Measurements from ENCODE around the gene ARL5C. TPM values are rescaled to one million over a fixed set of nuclear protein-coding genes. Genes with fewer than 3 reads are reported as not detected.
A peak's percentile ranks its signal among the peaks of the same experiment; 100 is the strongest.
"Not testable (repeated sequence)": the region's sequence is repeated elsewhere in the genome, so short reads cannot be mapped to it uniquely, and the experiment has no call there.

Gene ARL5C
- total RNA-seq, 1 donor from 2014 or later, result not detected

DNA sequence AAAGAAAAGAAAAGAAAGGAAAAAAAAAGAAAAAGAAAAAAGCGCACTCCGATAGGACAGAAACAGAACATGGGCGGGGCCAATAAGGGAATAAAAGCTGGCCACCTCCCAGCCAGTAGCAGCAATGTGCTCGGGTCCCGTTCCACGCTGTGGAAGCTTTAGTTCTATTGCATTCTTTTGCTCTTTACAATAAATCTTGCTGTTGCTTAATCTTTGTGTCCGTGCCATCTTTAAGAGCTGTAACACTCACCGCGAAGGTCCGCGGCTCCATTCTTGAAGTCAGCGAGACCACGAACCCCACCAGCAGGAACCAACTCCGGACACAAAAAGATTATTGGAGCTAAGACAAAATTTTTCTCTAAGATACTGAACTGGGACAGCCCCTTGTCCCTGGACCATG lies 3.1 kb upstream of the ARL5C start:
- DNase-seq (ENCODE audit: extremely low read depth, low read depth, low spot score), result no peak

DNA sequence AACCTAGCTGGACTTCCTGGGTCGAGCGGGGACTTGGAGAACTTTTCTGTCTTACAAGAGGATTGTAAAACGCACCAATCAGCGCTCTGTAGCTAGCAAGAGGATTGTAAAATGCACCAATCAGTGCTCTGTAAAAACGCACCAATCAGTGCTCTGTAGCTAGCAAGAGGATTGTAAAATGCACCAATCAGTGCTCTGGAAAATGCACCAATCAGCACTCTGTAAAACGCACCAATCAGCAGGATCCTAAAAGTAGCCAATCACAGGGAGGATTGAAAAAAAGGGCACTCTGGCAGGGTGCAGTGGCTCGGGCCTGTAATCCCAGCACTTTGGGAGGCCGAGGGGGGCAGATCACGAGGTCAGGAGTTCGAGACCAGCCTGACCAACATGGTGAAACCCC lies 2.5 kb upstream of the ARL5C start:
- not testable (repeated sequence) for DNase-seq (ENCODE audit: extremely low read depth, low read depth, low spot score)

DNA sequence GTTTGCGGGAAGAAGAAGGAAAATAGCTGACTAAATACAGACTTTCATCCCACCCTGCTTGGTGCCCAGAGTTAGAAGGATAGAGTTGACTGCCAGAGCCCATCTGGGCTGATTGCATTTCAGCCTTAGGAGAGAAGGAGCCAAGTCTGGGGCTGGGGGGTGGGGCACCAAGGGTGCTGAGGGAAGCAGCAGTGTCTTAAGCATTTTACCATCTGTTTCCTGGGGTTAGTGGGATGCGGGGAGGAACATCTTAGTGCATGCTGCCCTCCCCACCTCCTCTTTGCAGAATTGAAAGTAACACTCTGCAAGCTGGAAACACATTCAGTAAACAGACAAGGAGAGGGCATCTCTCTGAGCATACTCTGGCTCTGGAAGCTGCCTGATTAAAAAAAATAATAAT lies 1.5 kb upstream of the ARL5C start:
- no peak for DNase-seq (ENCODE audit: extremely low read depth, low read depth, low spot score)

DNA sequence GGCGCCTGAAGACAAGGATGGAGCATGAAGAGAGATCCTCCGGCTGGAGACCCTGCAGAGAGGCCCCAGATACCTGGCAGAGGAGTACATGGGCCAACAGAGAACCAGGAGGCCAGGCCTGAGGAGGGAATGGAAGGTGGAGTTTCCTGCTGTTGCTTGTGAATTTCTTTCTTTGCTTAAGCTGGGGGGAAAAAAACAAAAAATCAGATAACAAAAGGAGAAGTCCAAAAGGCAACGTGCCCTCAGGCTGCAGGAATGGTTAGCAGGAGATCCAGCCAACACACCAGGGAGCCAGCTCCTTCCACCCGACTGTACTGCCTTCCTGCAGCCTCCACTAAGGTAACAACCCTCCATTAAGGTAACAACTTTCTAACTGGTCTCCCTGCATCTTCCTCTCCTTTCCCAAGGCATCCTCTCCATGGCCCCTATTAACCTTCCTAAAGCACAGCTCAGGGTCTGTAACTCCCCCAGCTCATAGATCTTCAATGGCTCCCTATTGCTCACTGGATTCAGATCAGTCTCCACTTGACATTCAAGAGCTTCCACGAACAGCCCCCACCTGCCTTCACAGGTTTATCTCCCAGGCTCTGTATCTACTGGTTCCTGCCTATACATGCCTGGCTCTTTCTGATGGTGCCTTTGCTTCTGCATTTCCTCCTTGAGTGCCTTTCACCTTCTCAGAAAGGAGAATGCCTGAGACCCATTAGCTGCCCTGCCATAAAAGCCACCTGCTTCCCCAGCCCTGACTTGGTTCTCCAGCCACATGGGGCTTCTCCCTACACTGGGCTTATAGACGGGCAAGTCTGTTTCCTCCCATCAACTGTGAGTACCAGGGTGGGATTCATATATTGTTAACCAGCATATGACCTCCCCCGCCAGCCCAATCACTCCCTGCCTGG lies 725 bp upstream of the ARL5C start:
- DNase-seq (ENCODE audit: extremely low read depth, low read depth, low spot score), result no peak

DNA sequence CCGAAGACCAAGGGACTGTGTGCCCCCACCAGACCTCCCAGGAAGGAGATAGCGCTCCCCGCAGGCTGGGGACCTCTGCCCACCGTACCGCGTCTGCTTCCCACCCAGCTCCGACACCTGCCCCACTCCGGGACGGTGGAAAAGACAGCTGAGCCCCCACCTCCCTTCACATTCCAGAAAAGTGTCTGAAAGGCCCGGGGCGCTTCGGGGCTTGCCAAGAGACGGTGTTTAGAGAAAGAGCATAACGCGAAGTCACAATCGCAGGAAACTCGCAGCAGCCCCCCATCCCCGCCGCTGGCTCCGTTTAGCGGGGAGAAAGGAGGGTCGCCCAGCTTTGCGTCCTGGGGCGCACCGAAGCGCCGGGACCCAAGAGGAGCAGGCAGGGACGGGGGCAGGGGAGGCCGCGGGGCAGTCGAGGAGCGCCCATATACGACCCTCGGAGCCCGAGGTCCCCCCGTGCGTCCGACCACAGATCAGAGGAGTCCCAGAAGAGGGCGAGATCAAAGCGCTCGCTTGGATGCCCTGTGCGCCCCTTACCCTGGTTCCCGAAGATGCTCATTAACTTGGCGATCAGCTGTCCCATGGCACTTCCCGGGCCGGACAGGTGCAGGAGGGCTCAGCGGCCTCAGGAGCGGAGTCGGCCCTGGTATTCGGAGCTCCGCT lies 652 bp downstream of the ARL5C start:
- DNase-seq (ENCODE audit: extremely low read depth, low read depth, low spot score), result no peak

DNA sequence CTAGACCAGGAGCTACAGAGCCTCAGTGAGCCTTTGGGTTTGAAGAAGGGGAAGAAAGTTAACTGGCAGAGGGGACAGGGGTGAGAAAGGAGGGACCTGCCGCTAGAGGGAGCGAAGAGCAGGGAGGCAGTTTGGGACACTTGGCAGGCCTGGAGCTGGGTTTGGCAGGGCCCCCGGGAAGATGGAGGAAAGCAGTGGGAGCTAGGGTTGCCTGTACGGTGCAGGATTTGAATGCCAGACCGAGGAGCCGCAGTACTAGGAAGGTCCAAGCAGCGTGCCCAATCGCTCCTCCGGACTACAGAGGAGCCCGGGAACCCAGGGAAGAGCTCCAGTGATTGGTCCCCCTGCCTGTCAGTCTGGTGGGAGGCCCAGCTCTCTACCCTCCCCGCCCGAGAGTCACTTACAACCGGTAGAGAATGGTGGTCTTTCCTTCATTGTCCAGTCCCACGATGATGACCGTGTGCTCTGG lies 1.3 kb downstream of the ARL5C start:
- DNase-seq (ENCODE audit: extremely low read depth, low read depth, low spot score), result peak; percentile 67

DNA sequence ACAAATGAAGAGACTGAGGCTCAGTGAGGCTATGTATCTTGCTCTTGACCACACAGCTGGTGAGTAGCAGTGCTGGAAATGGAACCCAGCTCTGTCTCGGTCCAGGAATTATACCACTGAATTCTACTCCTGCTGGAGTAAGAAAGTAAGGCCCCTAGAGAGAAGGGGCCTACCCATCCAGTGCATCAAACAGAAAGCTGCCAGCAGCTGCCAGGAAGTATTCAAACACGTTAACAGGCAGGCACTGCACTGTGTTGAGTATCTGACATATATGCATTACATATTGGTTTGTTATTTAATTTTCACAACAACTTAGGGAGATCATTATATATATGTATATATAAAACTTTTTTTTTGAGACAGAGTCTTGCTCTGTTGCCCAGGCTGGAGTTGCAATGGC lies 4.0 kb downstream of the ARL5C start:
- no peak for DNase-seq (ENCODE audit: extremely low read depth, low read depth, low spot score)

DNA sequence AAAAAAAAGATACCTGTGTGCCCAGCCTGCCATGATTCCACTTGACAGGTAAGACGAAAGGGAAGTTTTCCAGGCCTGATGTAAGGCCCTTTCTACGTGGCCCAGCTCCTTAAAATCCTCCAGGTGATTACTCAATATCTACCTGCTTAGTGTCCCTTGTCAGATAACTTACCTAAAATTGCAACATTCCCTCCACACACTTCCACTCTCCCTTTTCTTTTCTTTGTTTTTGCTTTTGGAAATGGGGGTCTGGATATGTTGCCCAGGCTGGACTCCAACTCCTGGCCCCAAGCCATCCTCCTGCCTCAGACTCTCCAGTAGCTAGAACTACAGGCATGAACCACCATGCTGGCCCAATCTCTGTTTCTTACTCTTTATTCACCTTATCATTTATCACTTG lies 7.3 kb downstream of the ARL5C start:
- DNase-seq (ENCODE audit: extremely low read depth, low read depth, low spot score), result no peak

DNA sequence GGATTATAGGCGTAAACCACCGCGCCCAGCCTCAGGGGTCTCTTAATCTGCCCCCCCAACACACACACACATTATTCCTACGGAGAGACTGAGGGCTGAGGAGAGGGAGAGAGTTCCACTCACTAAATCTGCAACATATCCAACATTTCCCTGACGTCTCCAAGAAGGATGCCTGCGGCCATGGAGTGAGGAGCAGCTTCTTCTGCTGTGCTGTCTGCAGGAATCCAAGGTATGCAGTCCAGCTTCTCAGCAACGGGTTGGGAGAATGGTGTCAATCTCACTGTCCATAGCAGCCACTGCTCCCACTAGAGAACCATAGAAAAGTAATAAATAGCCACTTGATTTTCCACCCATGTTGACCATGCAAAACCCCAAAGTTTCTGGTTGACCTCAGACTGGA lies 9.5 kb downstream of the ARL5C start:
- no peak for DNase-seq (ENCODE audit: extremely low read depth, low read depth, low spot score)

DNA sequence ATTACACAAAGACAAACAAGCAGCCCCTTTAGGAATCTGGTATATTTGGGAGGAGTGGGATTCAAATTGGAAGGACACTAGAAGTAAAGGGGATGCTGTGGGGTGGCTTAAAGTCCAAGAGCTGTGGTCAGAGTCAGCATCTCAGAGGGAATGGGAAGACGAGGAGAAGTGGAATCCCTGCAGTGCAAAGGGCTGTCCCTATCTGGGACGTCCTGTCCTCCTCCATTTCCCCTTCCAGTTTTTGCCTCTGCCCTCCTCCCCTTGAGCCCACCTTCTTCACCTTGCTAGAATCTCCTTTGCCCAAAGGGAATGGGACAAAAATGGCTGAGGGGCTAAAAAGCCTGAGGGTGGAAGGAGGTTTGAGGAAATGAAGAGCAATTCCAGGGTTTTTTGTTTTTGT lies 10.3 kb downstream of the ARL5C start:
- DNase-seq (ENCODE audit: extremely low read depth, low read depth, low spot score), result no peak

DNA sequence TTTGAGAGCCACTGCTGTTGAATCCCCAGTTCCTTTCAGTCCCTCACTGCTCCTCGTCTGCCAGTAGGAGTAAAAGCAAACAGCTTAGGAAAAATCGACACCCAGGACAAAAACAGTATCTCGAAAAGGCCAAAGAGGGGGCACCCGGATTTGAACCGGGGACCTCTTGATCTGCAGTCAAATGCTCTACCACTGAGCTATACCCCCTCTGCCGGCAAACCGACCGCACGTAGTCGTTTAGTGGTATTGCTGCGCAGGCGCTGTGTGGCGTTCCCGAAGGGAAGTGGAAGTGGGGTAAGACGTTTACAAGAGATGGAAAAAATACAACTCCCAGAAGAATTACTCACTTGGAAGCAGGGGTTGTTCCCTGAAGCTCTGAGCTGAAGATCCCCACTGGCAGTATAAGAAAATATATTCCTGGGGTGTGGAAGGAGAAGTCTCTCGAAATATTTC lies 12.3 kb downstream of the ARL5C start:
- peak; percentile 56 for DNase-seq (ENCODE audit: extremely low read depth, low read depth, low spot score)

DNA sequence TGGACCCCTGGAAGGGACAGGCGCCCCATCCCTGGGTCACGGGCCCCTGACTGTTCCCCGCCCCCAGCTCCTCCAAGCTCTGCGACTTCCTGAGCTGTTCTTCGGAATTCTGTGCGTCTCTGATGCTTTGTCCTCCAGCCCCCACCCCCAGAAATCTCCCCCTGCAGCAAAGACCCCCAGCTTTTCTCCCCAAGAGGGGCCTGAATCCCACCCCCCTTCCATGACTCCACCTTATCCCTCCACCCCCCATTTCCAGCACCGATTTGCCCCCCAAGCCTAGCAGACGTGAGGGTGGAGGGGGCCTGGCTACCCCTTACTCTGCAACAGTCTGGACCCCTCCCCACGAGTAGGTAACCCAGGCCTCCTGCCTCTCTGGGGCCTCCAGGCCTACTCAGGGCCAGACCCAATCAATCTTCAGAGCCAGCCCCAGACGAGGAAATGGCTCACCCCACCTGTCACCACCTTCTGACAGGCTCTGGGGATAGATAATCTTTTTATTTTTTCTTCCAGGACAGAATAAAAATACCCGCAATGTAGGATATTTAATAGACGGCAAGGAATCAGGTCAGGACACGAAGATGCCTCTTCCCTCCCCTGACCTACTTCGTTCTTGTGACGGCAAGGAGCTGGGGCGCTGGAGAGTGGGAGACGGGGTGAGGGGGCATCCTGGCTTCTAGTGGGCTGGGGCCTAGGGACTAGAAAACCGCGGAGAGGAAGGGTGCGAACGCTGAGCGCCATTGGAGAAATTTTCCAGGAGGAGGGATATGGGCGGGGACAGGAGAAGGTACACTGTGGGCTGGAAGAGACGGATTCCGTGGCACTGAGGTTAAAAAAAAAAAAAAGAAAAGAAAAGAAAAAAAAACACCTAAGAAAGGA lies 13.8 kb downstream of the ARL5C start:
- no peak for DNase-seq (ENCODE audit: extremely low read depth, low read depth, low spot score)

DNA sequence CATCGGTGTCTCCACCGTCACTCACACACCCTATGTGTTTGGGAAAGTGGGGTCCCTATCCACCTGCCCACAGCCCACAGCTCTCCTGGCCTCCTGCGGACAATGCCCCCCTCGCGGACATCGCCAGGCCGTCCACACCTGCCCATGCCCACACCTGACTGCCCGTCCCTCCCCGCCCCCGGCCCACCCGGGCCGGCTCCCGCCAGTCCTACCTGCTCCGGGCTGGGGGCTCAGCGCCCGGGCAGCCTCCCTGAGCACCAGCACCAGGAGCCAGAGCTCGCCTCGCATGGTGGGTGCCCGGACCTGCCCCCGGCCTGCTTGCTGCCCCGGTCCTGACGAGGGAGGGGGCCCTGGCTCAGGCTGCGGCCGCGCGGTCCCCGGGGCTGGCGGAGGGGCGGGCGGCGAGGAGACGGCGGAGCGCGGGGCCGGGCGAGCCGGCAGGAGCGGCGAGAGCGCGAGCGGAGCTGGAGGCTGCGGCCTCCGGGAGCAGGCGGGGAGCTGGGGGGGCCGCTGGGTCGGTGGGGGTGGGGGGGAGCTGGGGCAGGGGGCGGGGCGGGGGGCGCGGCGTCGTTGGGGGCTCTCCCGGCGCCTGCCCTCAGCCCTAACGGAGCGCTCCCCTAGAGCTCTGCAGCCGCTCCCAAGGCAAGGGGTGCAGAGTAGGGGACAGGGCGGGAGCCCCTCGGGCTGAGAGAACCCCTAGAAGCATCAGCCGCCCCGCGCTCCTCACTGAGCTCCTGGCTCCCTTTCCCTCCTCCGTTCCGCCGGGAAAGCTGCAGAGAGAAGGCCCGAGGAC lies 14.6 kb downstream of the ARL5C start, which contains the start of gene PLXDC1:
Gene PLXDC1 (minus strand): TSS at position 488 of the 793 bp plus-strand sequence. CDS start 200 bp downstream, at position 288.
- DNase-seq (ENCODE audit: extremely low read depth, low read depth, low spot score), result no peak

DNA sequence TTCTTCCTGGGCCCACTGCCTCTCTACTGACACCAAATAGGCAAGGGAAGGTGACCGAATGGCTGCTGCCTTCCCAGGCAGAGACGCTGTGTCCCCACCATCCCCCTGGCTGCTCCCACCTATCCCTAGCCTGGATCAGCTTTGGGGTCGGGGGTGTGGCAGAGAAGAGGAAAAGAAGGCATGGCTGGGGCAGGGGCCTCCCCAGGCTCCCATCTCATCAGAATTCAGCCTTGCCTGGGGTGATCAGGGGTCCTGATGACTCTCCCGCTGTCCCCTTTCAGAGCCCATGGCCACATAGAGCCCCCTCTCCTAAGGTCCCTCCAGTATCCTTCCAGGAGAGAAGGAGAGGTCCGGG lies 15.2 kb downstream of the ARL5C start:
- DNase-seq (ENCODE audit: extremely low read depth, low read depth, low spot score), result no peak

DNA sequence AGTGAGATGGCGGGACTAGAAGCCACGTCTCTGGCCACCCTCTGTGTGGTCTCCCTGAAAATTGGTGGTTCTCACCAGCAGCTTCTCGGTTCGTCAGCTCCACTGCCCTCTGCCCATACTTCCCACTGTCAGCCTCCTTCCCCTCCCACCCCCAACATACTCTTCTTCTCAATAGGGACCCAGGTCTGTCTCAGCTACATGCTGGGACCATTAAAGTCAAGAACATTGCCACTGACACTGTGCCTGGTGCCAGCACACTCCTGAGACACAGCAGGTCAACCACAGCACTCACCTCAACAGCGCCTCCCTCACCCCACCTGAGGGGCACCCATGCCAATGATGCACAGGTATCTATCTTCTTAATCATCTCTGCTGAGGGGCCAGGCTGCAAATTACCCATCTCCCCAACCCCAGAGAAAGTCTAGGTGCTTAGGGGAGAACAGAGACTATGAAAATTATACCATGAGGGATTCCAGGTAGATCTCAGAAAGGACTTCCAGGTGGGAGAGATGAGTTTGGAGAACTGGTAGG lies 15.8 kb downstream of the ARL5C start:
- DNase-seq (ENCODE audit: extremely low read depth, low read depth, low spot score), result no peak

DNA sequence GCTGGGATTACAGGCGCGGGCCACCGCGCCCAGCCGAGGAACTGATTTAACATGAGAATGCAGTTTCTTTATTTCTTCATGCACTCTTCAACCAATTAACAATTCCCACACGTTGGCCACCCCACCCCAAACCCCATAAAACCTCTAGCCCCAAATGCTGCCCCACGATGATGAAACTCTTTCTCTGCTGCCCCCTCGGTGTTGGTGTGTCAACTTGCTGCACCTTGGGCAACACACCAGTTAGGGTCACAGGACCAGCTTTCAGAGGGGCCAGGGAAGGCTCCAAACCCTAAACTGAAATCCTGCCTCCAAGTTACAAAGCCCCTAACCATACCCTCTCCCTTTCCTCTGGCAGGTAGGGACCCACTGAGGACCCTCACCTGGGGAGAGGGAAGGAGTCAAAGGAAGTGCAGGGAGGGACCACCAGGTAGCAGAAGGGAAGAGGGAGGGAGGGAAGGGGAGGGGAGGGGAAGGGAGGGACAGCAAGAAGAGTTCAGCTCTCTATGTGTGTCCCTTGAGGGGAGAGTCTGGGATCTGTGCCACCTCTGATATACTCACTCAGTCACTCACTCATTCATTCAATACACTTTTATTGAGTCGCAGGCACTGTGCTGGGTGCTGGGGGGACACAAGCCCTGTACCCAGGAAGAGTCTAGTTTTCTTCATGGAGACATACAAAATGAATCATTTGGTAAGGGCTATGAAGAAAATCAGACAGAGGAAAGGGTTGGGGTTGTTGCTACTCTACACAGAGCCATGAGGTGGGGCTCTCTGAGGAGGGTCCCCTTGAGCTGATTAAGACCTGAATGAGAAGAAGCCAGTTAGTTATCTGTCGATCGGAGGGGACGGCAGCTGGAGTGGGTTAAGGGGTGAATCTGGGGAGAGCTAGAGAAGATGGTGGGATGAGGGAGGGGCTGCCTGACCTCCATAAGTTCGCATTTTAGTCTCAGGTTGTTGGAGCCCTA lies 18.5 kb downstream of the ARL5C start:
- no peak for DNase-seq (ENCODE audit: extremely low read depth, low read depth, low spot score)

DNA sequence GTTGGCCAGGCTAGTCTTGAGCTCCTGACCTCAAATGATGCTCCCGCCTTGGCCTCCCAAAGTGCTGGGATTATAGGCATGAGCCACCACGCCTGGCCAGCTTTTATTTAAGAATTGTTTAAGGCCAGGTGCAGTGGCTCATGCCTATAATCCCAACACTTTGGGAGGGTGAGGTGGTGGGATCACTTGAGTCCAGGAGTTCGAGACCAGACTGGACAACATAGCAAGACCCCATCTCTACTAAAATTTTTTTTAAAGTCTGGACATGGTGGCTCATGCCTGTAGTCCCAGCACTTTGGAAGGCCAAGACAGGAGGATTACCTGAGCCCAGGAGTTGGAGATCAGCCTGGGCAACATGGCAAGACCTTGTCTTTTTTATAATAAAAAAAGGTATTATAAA lies 19.7 kb downstream of the ARL5C start:
- no peak for DNase-seq (ENCODE audit: extremely low read depth, low read depth, low spot score)

DNA sequence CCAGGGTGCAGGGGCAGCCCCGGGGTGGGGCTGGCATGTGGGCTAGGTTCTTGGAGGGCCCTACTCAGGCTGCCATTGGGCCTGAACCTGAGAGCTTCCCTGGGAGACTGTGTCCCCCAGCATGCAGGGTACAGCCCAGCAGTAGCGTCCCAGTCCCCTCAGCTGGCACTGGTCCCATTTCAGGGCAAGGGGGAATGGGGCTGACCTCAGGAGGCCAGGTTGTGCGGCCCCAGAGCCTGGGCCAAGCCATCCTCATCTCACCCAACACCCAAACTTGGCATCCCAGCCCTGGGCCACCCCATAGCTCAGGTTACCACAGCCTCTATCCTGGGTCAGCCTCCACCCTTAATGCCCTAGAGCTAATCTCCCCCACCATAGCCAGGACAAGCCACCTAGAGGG lies 20.8 kb downstream of the ARL5C start:
- no peak for DNase-seq (ENCODE audit: extremely low read depth, low read depth, low spot score)

DNA sequence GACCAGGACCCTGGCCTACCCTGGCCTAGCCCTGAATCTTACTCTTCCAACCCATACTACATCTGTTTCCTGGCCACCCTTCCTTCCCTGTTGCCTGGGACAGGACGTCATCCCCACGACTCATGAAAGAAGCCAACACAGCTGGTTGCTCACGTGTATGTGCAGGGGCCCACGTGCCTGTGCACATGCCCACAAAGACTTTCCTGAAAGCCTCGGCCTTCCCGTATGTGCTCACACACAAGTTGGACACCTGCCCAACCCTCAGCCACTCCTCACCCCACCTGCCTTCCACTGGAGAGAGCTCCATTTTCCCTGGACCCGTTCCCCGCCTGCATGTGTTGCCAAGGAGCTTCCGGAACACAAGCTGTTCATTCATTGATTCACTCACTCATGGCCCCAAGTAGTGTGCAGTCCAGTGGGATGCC lies 21.5 kb downstream of the ARL5C start:
- DNase-seq (ENCODE audit: extremely low read depth, low read depth, low spot score), result no peak

All from glomerular endothelial cell (primary cell).